Embryonic facial prominence (tissue), 1 donor: Measurements from ENCODE around the gene LRRC61.

Source experiments
- DNase-seq: peaks from one replicate; pipeline ENCODE4 v3.0.0-alpha.2; 2016; ENCODE audit errors: extremely low spot score

The LRRC61 gene

DNA sequence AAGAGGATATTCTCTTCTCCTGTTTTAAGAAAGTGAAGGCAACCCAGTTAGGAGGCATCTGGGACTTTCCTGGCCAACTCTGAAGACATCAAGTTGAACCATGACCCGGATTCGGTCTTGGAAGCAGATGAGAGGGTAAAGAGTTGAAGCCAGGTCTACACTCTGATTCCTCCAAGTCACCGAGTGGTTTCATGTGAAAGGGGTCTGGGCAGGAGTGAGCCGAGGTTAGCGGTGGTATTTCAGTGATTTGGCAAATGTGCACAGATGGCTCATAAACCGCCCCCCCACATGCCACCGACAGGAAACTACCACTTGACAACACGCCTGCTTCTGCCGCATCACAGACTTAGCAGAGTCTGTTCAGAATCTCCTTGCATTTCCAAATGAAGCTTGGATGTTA is 34.1 kb downstream of the LRRC61 start:
- no peak for DNase-seq

DNA sequence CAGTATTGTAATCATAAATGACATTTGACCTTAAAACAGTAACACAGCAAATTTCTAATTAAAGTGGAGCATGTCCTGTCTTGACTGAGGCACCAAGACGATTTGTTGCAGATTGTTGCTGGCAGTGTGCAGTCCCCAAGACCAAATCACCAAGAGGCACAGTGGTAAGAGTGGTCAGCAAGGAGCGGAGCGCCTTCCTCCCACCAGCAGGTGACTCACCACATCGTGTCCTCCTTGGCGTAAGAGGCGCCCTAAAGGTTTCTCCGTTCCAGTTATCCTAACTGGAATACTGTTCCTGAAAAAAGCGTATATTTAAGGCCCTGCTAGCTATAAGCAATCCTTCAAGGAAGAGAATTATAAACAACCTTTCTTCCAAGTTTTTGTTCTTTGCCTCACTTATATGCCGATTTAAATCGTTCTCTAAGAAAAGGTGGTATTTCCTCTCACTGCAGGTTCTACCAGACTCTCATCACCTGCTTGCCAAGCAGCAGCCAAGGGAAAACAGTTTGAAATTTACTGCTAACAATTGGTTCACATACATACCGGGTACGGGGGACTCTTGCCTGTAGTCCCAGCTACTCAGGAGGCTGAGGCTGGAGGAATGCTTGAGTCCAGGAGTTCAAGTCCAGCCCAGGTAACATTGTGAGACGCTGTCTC is 34.7 kb downstream of the LRRC61 start:
- DNase-seq = no peak

DNA sequence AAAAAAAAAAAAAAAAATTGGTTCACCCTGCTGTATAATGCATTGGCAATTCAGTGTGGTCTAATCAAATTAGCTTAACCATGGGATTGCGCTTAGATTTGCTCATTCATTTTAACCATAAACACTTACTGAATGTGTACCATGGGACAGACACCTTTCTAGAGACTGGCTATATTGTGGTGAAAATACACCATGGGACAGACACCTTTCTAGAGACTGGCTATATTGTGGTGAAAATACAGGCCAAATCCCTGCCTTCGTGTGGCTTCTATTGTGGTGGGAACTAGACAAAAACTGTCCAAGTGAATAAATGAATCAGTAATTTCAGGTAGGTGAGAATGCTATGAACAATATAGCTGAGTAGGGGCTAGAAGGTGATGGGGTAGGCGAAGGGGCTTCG is 35.3 kb downstream of the LRRC61 start:
- no peak for DNase-seq

DNA sequence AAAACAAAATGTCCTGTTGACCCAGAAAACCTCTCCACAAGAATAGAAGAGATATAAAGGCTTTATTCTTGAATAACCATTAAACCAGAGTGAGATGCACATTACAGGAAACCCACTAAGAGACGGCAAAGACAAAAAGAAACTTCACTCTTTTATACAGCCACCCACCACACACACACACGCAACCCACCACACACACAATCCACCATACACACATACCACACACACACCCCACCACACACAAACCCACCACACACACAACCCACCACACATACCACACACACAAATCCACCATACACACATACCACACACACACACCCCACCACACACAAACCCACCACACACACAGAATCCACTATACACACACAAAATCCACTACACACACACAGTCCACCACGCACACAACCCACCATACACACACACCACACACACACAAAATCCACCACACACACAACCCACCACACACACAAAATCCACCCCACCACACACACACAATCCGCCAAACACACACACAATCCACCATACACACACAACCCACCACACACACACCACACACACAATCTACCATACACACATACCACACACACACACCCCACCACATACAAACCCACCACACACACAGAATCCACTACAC is 36.0 kb downstream of the LRRC61 start:
- no peak for DNase-seq

DNA sequence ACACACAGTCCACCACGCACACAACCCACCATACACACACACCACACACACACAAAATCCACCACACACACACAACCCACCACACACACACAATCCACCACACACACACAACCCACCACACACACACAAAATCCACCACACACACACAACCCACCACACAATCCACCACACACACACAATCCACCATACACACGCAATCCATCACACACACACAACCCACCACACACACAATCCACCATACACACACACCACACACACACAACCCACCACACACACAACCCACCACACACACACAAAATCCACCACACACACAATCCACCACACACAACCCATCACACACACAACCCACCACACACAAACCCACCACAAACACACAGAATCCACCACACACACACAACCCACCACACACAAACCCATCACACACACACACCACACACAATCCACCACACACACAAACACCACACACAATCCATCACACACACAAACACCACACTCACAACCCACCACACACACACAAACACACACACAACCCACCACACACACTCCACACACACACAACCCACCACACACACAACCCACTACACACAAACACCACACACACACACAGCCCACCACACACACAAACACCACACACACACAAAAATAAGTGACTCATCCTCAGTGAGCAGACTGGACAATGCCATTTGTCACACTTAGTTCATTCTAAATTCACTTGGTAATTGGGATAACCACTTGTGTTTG is 36.6 kb downstream of the LRRC61 start:
- DNase-seq = no peak

DNA sequence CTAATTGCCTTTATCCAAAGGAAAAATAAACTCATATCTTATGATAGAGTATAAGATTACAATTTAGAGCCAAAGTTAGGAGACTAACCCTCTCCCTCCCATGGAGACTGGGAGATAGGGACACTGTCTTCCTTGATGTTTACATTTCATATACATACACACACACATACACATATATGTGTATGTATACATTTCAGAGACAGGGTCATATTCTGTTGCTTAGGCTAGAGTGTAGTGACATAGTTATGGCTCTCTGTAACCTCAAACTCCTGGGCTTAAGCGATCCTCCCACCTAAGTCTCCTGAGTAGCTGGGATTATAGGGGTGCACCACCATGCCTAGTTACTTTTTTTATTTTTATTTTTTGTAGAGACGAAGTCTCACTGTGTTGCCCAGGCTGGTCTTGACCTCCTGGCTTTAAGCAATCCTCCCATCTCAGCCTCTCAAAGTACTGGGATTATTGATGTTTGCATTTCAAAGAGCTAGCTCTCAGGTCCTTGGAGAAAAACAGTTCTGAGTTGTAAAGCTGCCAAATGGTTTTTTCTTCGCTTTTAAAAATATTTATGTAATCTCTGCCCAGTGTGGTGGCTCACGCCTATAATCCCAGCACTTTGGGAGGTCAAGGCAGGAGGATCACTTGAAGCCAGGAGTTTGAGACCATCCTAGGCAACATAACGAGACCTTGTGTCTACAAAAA is 37.4 kb downstream of the LRRC61 start:
- no peak for DNase-seq

DNA sequence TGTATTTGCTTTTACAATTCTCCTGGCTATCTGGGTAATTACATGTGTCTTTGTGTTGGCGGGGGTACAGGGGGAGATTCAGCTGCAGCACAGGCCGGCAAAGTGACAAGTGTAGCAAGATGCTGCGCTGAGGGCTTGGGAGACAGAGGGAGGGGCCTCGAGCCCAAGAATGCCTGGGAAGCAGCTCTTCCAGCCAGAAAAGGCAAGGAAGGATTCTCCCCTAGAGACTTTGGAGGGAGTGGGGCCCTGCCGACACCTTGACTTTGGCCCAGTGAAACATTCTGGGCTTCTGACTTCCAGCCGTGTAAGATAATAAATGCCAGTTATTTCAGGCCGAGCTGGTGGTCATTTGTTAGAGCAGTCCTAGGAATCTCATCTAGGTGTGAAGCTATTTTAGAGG is 38.2 kb downstream of the LRRC61 start:
- no peak for DNase-seq

DNA sequence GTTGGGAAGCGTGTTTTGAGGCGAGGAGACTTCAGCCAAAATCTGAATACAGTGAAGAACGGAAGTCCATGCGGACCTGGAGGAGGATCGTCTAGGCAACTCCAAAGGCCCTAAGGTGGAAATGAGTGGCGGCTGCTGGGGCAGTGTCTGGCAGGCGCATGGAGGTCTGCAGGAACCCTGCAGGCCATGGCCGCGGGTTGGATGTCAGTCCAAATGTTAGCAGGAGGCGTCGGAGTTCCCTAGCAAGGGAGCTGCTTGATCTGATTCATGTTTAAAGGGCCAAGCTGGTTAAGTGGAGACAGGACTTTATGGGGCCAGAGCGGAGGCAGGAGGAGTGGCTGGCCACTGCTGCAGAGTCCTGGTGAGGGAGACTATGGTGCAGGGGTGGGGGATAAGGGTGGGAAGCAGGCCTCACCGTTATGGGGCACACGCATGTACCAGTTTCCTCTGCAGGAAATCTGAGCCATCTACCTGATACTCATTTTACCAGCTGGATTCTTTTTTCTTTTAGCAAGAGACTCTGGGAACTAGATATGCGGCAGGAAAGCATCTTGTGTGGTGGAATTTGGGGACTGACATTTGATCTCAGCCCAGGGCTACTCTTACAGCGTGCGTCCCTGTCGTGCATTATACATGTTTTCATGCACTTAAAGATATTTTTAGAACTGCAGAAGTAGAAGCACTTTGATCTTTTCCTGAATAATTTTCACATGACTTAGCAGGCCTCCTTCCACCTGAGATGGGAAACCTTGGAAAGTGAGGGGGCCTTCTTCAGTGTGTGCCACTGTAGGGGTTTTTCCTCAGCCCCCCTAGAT is 38.9 kb downstream of the LRRC61 start:
- DNase-seq = no peak

DNA sequence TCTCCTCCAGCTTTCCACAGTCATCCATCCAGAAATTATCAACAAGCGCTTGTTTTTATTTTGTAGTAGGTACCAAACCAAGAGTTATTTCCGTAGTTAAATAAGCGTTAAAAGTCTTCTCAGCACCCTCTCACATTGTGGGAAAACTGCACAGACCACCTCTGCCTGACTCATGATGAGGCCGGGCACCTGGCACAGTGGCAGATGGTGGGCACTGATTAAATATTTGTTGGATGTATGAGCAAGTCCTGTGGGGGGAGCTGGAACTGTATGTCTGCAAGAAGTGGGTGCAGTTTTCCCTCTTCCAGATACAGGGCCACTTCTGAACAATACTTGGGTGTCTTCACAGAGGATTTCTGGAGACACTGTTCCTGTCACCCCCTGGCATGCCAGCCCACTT is 40.2 kb downstream of the LRRC61 start:
- DNase-seq = no peak

DNA sequence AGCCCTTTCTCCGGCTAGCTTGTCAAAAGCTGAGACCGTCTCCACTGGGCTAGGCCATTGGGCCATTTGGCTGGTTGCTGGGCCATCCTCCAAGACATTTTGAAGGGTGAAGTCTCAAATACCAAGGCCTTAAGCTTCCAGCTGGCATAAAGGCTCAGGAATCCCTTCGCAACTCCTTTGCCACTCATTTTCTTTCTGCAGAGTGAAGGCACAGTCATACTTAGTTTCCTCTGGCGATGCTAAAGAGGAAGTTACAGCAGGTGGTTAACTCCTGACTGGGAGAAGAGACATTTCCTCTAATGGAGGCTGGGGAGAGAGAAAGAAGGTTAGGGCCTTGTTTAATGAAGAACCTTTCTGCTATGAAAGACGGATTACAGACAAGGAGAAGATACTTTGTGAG is 40.7 kb downstream of the LRRC61 start:
- no peak for DNase-seq

DNA sequence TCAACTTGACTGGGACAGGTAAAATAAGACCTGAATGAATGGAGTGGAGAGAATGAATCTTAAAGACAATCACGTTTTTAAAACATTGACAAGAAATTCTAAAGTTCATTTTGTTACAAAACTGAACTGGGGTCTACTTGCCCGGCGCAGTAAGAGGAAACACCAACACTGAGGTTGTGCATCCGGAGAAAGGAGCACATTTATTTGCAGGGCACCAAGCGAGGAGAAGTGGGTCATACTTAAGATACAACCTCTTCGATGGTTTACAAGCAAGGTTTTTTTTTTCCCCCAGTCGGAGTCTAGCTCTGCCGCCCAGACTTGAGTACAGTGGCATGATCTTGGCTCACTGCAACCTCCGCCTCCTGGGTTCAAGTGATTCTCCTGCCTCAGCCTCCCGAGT is 42.0 kb downstream of the LRRC61 start:
- no peak for DNase-seq

DNA sequence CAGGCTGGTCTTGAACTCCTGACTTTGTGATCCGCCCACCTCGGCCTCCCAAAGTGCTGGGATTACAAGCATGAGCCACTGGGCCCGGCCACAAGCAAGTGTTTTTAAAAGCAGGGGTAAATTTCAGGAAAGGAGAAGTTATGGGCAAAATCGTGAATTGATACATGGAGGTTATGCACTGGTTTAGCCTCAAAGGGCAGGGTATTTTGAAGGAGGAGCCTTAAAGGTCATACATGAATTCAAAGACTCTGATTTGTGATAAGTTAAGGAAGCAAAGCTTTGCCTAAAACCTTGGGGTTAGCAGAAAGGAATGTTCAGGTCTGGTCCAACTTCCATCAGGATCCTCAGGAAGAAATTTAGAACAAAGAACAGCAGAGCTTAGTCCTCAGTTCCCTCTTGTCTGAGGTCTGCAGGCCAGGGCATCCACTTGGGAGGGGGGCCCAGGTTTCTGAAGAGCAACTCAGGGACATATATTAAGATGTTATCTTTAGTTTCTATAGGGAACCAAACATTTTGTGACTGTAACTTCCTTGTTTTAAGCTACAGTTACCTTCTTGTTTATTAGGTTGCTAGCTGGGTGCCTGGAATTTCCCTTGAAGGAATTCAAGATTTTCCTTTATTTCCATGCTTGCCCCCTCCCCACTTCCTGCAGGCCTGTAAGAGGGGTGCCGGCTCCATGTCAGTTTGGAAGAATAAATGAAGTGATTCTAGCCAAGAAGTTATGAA is 42.7 kb downstream of the LRRC61 start:
- no peak for DNase-seq

DNA sequence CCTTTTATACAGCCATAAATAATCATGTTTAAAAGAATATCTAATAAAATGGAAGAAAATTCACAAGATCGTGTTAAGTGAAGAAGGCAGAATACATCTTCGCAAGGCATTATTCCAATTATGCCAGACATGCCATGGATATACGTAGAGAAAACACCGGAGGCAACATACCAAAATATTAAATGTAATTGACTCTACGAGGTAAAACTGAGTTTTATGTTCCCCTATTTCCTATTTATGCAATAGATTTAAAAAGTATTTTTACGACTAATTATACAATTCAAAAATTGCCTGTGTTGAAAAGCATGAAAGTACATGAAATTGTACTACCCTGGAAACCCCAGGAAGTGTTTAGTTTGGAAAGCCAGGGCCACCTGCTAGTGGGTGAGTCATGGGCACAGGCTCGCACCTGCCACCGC is 44.5 kb downstream of the LRRC61 start:
- DNase-seq = no peak

DNA sequence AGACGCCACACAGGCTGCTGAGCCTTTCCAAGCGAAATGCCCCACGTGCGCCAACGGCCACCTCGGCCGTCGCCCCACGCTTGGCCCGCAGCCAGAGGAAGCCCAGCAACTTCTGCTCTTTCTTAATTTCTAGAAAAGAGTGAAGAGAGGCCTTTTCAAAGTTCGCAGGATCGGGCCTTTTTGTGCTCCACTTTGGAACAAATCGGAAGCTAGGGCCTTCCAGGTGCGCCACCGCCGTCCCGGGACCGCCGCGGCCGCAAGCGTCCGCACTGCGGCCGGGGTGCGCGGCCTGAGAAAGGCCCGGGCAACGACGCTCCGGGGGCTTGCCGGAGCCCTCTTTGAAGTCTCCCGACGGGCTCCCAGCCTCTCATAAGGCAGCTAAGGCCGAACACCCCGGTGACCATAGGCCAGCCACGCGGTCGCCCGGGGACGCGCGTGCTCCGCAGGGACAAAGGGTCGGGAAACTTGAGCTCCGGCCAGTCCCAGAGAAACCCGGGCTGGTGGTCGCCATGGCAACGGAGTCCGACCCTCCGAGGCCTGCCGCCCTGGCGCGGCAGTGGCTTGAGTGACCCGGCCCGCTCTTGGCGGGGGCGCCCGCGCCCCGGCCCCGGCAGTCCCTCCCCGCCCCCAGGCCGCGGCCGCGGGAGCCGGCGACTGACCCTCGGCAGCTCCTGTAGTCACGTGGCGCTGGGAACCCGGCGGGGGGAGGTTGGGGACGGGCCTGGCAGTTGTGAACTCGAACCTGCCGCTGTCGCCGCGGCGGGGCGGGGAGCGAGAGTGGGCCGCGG is 45.1 kb downstream of the LRRC61 start, which contains the start of gene REPIN1:
REPIN1 (plus strand) TSS at position 727 of the 788 bp plus-strand sequence. CDS start 890 bp downstream, outside the sequence.
- no peak for DNase-seq

DNA sequence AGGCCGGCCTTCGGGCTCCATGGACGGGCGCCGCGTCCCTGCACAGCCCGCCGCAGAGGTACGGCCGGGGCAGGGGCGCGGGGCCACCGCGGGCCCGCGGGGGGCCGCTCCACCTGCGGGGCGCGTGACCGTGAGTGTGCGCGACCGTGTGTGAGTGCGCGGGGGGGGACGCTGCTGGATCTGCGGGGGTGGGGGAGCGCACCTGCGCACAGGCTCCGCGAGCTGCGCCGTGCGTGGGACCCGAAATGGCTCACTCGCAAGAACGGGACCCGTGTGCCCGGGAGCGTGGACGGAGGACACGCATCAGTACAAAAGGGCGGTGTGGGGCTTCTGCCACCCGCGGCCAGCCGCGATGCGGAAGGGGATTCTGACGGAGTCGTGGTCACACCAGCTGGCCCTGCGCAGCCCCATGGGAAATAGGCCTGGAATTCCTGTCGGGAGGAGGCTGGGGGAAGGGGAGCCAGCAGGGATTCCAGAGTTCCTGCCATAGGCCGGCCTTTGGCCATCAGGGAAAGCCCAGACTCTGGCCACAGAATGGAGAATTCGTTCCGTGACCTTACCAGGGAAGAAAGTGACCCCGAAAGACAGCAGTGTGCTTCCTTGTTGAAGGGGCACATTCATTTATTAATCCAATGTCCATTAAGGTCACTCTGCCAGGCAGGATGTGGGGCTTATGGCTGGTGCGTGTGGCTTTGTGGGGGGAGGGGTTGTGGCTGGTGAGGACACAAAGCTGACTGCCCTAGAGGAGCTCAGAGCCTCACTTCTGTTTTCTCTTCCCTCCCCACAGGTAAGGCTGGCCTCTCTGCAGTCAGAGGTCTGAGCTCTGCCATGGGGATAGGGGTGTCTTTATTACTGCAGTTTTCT is 46.0 kb downstream of the LRRC61 start:
- DNase-seq = no peak

DNA sequence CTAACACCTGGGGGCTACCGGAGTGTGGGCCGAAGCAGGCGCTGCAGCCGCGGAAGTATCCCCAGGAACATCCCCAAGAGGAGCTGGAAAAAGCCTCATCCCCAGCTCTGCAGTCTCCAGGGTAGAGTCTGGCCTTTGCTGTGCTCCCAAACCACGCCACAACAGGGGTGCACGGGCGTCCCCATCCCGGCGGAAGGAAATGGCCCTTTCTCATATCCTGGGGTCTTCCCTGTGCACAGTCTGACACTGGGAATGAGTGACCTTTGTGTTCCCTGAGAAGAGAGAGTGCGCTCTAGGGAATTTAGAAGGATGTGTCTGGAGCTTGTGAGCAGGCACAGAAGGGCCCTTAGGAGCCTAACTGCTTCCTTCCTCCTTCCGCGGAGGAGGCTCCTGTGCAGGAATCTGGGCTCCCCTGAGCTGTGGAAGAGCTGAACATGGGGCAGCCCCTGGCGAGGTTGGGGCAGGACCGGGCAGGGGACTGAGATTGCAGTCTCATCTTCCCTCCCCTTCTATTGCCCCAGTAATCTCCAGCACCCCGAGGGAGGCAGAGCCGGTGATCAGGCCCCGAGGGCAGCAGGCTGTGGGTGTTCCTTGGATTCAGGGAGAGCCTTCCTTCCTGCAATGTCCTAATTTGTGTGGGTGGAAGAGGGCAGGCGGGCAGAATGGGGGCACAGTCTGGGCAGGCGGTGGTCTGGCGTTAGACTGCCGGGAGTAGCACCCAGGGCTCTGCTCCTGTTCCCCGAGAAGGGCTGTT is 46.8 kb downstream of the LRRC61 start:
- DNase-seq = no peak

DNA sequence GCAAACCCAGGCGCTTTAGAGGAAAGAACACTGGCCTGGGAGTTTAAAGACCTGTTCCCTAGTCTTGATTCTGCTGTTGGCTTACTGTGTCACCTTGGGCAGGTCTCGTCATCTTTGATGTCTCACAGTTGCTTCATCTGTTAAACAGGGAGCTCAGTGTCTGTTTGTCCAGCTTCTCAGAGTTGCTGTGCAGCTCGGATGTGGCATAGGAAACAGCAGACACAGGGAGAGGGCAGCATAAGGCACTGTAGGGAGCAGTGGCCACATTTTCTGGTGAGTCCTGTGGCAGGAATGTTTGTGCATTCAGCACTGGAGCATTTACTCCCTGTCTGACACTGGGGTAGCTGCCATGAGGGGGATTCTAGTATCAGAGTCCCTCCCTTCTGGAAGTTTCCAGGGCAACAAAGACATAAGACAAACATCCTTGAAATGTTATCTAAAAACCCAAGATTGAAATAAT is 47.5 kb downstream of the LRRC61 start:
- DNase-seq = no peak
